Breast epithelium (tissue), 4 donors: ENCODE measurements around the gene ATG16L1. TPM values are rescaled to one million over a fixed set of nuclear protein-coding genes. Genes with fewer than 3 reads are reported as not detected.

ENCODE experiments used
- DNase-seq, 2 donors: peaks; one replicate each; pipeline ENCODE4 v3.0.0-alpha.2; 2019; ENCODE audit warnings: low spot score in 2 of 2
- H3K27ac ChIP-seq, 2 donors: fragments of 200-600 bp; sonication (generic) in 1 of 2; one replicate each; pipeline ENCODE4 v1.5.1; 2016 to 2019; ENCODE audit warnings: mild to moderate bottlenecking in 1 of 2
- H3K27me3 ChIP-seq, 2 donors: fragments of 200-600 bp; sonication (generic) in 1 of 2; one replicate each; pipeline versions ENCODE4 v1.5.1 to v1.6.0; 2017 to 2019; ENCODE audit warnings: control low read depth in 1 of 2, mild to moderate bottlenecking in 1 of 2
- H3K36me3 ChIP-seq: fragments of 200-600 bp; one replicate; pipeline ENCODE4 v1.5.1; 2019
- H3K4me1 ChIP-seq, 2 donors: fragments of 200-600 bp; sonication (generic); one replicate each; pipeline ENCODE4 v1.5.1; 2016 to 2019; ENCODE audit warnings: control low read depth in 1 of 2
- H3K4me3 ChIP-seq, 3 donors: fragments of 200-600 bp; sonication (generic); 1 replicate in 2 of 3; 2 replicates in 1 of 3; pipeline ENCODE4 v1.5.1; 2016 to 2019; ENCODE audit warnings: mild to moderate bottlenecking in 3 of 3, moderate library complexity in 2 of 3
- H3K9me3 ChIP-seq, 2 donors: fragments of 200-600 bp; sonication (generic) in 1 of 2; one replicate each; pipeline ENCODE4 v1.5.1; 2016 to 2019; ENCODE audit warnings: control low read depth in 1 of 2
- POLR2A ChIP-seq: fragments of 450-650 bp; IDR thresholded peaks from one replicate; pipeline ENCODE4 v1.6.1; 2016; ENCODE audit warnings: antibody characterized with exemption, mild to moderate bottlenecking, moderate library complexity
- POLR2AphosphoS5 ChIP-seq, 3 donors: sonication (generic); formaldehyde crosslinking; IDR thresholded peaks; one replicate each; pipeline ENCODE4 v1.6.1; 2017; ENCODE audit warnings: antibody characterized with exemption in 3 of 3
- intact Hi-C: fragments of 100-400 bp; cut with DNase I; formaldehyde crosslinking; loops from one replicate; pipeline ENCODE4 v1.15.1; 2023; ENCODE audit warnings: low total_unique reads
- total RNA-seq, 3 donors: library from RNA; depleted of rRNA; stranded (reverse); fragments of >200 nt; gene quantifications; one replicate each; pipeline ENCODE4 v1.1.0, GENCODE V29; 2016
- TF ChIP-seq, protein P1 (sequence below), 3 donors: fragments of 450-650 bp; IDR thresholded peaks; one replicate each; pipeline ENCODE4 v1.5.1; 2016 to 2017; ENCODE audit warnings: antibody characterized with exemption in 3 of 3, mild to moderate bottlenecking in 3 of 3, moderate library complexity in 3 of 3

ATG16L1 gene
- total RNA-seq, 3 donors from 2014 or later, result 19.5 to 61.9 (median 46.0) TPM

DNA sequence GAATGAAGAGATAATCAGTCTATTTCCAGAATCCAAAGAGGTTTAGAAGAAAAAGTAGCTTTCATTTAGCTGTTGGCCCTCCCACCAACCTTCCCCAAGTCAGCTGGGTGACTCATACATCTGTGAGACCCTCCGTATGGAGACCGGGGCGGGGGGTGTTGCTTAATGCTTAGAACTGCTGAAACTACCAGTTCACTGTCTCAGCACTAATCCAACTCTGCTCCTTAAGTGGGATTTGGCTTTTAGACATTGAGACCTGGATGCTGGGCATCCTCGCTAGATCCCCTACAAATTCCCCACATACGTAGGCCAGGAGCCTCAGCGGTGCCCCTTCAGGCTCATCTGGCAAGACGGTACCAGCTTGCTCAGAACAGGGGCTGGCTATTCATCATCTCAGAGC, 56.1 kb downstream of the ATG16L1 start, which contains the start of gene SAG:
Gene SAG (plus strand): TSS at position 252 of the 400 bp plus-strand sequence. CDS start 1,374 bp downstream, outside the sequence.
- intact Hi-C loops, result no loop called here
- TF ChIP-seq POLR2AphosphoS5 (IDR thresholded peaks at IDR 0.05), result no peak
- TF ChIP-seq, protein P1, sequence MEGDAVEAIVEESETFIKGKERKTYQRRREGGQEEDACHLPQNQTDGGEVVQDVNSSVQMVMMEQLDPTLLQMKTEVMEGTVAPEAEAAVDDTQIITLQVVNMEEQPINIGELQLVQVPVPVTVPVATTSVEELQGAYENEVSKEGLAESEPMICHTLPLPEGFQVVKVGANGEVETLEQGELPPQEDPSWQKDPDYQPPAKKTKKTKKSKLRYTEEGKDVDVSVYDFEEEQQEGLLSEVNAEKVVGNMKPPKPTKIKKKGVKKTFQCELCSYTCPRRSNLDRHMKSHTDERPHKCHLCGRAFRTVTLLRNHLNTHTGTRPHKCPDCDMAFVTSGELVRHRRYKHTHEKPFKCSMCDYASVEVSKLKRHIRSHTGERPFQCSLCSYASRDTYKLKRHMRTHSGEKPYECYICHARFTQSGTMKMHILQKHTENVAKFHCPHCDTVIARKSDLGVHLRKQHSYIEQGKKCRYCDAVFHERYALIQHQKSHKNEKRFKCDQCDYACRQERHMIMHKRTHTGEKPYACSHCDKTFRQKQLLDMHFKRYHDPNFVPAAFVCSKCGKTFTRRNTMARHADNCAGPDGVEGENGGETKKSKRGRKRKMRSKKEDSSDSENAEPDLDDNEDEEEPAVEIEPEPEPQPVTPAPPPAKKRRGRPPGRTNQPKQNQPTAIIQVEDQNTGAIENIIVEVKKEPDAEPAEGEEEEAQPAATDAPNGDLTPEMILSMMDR (IDR thresholded peaks at IDR 0.05), result no peak
- no peak for TF ChIP-seq POLR2A

DNA sequence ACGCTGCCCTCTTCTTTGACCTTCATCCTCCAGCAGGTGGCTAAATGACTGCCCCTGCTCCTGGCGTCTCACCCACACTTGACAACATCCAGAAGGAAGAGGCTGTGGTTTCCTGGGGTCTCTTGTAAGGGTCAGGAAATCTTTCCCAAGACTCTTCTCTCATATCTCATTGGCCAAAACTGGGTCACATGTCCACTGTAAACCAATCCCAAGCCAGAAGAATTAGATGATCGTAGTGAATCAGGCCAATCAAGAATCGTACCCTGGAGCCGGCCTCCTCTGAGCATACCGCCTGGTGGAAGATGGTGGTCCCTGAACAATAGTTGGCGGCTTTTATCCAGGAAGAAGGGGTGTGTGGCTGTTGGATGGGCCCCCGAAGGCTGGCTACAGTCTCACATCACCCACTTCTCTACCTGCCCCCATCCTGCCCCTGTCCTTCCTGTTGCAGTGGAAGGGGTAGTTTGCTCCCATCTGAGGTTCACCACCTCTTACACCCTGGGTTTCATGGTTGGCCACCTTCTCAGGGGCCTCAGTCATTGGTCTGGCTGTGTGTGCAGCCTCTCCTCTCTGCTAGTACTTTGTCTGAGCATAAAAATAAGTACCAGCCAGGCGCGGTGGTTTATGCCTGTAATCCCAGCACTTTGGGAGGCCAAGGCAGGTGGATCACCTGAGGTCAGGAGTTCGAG, 59.9 kb downstream of the ATG16L1 start:
- no peaks in the 10 kb centered on the region for H3K4me1 ChIP-seq
- H3K4me3 ChIP-seq, result no peak overlapping the region
- H3K9me3 ChIP-seq, result no peaks in the 10 kb centered on the region
- no peaks in the 10 kb centered on the region for H3K36me3 ChIP-seq
- intact Hi-C loops, result no loop called here
- no peak for DNase-seq
- no peak for TF ChIP-seq POLR2AphosphoS5 (IDR thresholded peaks at IDR 0.05)
- no peaks in the 10 kb centered on the region for H3K27me3 ChIP-seq
- H3K27ac ChIP-seq, result no peak overlapping the region

More for the DNA sequence above, 56.1 kb downstream of the ATG16L1 start, which contains the start of gene SAG:
- H3K4me3 ChIP-seq, result no peak within 1 kb of the TSS
- no peak within 1 kb of the TSS for H3K27ac ChIP-seq
- H3K36me3 ChIP-seq, result no peaks in the 10 kb centered on the region
- DNase-seq, result no peak
- no peaks in the 10 kb centered on the region for H3K27me3 ChIP-seq
- no peaks in the 10 kb centered on the region for H3K4me1 ChIP-seq
- no peaks in the 10 kb centered on the region for H3K9me3 ChIP-seq

DNA sequence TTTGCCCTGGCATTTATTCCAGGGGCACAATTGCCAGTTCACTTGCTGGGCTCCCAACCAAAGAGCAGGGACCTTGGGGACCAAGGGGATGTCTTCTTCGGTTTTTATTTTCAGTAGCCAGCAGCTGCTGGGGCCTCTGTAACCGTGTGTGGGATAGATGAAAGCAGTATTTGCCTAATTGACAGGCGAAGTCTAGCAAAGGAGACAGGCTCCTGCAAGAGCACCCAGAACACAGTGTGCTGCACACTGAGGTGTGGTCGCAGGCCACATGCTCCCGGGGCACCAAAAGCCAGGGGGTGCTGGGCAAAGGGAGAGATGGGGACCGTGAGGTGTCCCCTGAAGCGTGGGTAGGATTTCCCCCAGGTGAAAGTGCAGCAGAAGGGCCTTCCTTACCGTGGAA, 61.4 kb downstream of the ATG16L1 start:
- H3K4me1 ChIP-seq, result no peaks in the 10 kb centered on the region
- intact Hi-C loops, result no loop called here
- DNase-seq, result no peak
- no peaks in the 10 kb centered on the region for H3K9me3 ChIP-seq
- H3K27ac ChIP-seq, result no peak overlapping the region
- no peak overlapping the region for H3K4me3 ChIP-seq
- no peaks in the 10 kb centered on the region for H3K27me3 ChIP-seq
- no peak for TF ChIP-seq POLR2A
- TF ChIP-seq POLR2AphosphoS5 (IDR thresholded peaks at IDR 0.05), result no peak
- TF ChIP-seq, protein P1 (IDR thresholded peaks at IDR 0.05), result no peak
- H3K36me3 ChIP-seq, result no peaks in the 10 kb centered on the region

DNA sequence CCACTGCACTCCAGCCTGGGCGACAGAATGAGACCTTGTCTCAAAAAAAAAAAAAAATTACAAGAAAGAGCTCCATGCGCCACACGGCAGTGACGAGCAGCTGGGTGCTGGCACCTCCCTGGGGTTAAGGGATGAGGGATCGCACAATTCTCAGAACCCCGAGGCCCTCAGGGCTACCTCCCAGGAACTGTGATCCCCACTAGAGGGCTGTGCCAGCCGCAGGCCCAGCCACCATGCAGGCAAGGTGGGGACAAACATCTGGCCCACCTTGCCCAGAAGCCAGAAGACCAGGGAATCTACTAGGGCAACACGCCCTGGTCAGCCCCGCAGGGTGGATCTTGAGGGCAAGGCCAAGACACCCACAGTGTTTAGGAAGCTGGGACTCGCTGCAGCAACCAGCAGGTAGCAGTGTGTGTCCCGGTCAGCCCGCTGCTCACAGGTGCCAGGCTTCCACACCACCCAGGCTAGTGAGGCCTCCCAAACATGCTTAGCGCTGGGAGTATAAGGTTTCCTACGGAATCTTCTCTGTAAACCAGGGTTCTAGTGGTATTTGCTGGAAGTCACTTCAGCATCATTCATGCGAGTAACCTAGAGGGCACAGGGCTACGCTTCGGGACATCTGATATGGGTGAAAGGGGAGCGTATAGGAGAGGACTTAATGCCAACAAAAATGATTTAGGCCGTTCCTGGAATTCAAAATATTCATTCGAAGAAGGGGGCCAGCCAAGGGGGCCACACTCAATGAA, 62.9 kb downstream of the ATG16L1 start:
- no peaks in the 10 kb centered on the region for H3K36me3 ChIP-seq
- intact Hi-C loops, result no loop called here
- H3K4me3 ChIP-seq, result no peak overlapping the region
- no peak overlapping the region for H3K27ac ChIP-seq
- H3K9me3 ChIP-seq, result no peaks in the 10 kb centered on the region
- no peak for DNase-seq
- H3K4me1 ChIP-seq, result no peaks in the 10 kb centered on the region
- TF ChIP-seq POLR2AphosphoS5 (IDR thresholded peaks at IDR 0.05) (no peak), POLR2A (no peak)
- TF ChIP-seq, protein P1 (IDR thresholded peaks at IDR 0.05), result no peak
- no peaks in the 10 kb centered on the region for H3K27me3 ChIP-seq

DNA sequence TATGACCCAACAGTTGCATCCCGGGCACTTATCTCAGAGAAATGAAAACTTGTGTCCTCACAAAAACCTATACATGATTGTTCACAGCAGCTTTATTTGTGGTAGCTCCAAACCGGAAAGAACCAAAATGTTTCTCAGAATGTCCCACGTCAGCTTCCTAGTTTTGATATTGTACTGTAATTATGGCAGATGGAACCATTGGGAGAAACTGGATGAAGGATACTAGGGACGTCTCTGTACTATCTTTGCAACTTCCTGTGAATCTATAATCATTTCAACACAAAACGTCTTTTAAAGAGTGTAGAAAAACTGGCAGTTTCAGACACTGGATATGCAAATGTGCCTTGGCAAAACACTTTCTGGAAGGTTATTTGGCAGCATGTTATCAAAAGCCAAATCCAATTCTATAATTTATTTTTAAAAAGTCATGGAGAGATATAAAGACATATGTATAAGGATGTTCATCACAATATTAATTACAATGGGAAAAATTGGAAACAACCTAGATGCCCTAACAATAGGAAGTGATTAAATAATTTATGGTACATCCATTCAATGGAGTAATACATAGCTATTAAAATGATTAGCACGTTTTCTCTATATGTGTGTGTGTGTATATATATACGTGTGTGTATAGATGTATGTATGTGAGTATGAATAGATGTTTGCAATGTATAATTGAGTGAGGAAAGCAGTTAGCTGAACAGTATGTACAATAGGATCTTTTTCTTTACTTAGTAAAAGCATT, 65.9 kb downstream of the ATG16L1 start:
- Histone ChIP-seq H3K27ac (no peak overlapping the region), H3K36me3 (no peaks in the 10 kb centered on the region), H3K9me3 (no peaks in the 10 kb centered on the region), H3K27me3 (no peaks in the 10 kb centered on the region), H3K4me3 (no peak overlapping the region), H3K4me1 (no peaks in the 10 kb centered on the region)
- intact Hi-C loops, result no loop called here
- DNase-seq, result no peak
- TF ChIP-seq, protein P1 (IDR thresholded peaks at IDR 0.05), result no peak
- TF ChIP-seq POLR2AphosphoS5 (IDR thresholded peaks at IDR 0.05) (no peak), POLR2A (no peak)
